GM21367 (cell line): ENCODE data around the gene PRRX1.

Experiments used
- ATAC-seq: cut with Tn5 transposase; IDR thresholded peaks from one replicate; pipeline ENCODE4 v1.9.1; 2021; ENCODE audit not compliant: unreplicated experiment

Gene PRRX1

DNA sequence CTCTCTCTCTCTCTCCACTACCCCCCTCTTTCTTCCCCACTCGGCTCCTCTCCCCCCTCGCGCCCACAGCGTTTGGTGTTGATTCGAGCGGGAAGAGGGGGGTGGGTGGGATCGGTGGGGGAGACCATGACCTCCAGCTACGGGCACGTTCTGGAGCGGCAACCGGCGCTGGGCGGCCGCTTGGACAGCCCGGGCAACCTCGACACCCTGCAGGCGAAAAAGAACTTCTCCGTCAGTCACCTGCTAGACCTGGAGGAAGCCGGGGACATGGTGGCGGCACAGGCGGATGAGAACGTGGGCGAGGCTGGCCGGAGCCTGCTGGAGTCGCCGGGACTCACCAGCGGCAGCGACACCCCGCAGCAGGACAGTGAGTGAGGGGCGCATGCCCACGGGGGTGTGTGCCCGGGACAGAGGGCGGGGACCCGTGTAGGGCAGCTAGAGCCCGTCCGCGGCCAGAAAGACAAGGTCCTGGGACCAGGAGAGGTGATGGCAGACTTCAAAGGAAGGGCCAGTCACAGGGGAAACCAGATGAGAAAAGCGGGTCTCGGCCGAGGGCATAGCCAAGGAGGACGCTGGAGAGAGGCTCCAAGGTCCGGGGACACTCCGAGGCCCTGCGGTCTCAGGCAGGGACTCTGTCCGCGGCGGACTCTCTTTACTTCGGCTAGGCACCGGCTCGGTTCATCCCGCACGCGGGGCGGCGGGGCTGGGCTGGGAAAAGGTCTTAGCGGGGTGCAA lies at the start of gene PRRX1:
Gene PRRX1 (plus strand): TSS at position 39 of the 735 bp plus-strand sequence. CDS start 88 bp downstream, at position 127.
- ATAC-seq: no peak

DNA sequence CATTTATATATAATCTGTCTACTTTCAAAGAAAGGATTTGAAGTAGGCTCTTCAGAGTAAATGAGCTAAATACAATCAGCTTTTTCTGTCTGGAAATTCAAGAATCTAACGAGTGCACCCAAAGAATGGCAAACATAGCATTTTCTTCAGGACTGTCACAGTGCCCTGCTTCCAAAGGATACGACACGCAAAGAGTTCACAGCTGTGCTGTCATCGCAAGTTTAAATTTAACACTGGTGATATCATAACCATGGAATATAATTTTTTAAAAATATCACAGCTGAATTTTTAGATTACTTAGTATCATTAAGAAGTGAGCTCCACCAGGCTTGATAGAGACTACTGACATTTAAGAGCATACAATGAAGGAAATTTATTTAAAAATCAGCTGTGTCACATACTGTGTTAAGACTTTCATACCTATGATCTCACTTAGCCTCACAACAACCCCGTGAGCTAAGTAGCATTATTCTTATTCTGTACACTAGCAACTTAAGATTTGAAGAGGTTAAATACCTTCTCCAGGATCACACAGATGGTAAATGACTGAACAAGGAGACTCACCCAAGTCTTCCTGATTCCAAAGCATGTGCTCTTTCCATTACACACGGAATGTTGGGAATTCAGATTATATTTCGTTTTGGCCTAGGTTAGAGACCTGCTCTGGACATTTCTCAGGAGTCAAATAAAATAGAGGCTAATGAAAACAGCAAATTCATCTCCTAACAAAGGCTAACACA lies 46.2 kb upstream of the PRRX1 start:
- no peak for ATAC-seq

DNA sequence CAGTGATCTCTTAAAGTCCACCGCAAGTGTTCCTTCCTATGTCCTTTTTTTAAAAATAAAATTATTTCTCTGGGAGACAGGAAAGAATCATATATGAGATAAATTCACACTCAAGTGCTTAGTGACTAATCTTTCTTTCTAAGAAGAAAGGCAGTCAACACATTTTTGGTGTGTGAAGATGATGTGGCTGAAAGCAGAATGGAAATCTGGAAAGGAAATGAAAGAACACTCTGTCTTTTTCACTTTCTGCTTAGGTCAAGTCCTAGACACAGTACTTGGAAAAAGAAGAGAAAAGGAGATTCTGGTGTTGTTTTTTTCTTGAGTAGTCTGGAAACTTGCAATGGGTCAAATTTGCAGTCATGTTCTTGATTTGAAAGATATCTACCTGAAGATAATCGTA lies 45.5 kb upstream of the PRRX1 start:
- ATAC-seq: no peak

DNA sequence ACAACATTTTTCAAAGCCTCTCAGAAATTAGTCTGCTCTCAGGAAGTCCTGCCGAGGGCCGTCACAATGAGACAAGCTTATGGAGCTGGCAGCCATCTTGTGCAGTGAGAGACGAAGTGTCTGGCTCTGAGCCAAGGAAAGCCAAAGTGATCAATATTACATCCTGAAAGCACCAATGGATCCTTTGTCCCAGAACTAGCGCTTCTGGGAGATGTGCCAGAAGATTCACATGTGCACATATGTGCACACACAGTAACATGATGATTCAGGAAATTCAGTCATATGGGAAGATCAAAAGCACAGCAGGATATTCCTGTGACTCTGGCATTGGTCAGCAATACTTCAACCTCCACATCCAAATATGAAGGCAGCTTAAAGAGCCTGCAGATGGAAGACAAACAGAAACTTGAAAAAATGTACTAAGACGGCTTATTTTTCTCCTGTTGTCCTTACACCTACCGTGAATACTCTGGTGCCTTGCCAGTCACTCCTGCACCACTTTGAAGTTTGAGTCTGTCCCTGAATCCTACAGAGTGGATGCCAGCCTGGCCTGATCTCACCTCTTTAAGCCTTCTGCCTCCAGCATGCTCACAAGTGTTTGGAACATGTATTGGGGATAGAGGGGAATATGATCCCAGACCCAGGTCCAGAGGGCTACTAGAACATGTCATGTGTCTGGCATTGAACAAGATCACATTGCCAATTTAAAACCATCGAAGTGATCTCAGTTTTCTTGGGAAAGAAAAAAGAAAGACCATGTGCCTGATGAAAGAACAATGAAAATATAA lies 44.5 kb upstream of the PRRX1 start:
- ATAC-seq: no peak

DNA sequence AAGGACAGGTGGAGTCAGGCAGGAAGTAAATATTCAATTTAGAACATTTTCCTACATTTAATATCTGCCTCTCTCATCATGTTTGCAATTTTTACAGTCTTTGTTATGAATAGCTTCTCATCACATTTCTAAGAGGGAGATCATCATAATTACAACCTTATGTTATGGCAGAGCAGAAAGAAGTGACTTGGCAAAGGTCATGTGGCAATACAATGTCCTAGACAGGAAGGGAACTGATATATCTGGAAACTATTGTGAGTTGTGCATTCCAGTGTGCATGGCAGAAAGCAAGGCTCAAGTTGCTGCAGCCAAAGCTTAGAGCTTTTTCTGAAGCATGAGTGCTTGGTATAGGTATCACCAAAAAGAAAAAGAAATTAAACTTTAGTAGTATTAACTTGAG lies 43.8 kb upstream of the PRRX1 start:
- no peak for ATAC-seq

DNA sequence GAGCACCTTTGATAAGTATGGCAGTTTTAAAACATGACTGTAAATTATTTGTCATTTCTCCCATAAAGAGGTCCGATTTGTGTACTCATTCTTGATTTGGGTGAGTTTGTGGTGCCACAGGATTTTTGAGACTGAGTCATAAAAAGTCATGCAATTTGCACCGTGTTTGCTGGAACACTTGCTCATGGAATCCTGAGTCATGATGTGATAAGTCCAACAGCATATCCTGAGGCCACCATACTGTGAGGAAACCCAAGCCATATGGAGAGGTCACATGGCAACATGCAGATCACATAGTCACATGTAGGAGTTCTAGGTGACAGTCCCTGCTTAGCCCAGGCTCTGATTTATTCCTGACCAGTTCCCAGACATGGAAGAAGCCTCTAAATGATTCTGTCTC lies 40.8 kb upstream of the PRRX1 start:
- no peak for ATAC-seq

DNA sequence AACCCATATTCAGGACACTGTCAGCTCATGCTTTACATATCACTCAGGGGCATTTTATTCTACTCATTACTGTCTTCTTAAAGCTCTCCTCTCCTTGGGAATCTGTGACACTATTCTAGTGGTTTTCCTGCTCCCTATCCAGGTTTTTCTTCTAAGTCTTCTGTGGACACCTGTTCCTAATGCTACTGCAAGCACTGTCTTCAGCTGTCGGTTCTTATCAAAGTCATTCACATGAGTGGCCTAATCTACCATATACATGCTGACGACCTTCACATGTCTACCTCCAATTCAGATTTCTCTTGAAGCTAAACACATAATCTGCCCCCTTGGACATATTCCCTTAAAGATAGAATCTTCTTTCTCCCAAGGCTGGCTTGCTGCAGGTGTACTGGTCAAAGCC lies 39.8 kb upstream of the PRRX1 start:
- no peak for ATAC-seq

DNA sequence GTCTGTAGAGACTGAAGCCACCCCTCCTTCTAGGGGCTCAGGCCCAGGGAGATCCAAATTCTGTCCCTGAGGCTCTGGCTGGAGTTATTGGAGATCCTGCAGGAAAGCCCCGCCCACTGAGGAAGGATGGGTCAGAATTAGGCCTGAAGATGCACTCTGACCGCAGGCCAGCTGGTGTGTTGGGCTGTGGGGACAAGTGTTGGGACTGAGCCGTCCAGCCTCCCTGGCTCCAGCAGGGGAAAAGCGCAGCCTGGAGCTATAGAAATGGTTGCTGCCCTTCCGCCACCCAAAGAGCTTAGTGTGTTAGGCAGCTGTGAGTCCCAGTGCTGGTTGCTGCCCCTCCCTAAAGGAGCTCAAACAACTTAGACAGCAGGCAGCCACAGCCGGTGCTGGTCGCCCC lies 33.0 kb upstream of the PRRX1 start:
- ATAC-seq: no peak

DNA sequence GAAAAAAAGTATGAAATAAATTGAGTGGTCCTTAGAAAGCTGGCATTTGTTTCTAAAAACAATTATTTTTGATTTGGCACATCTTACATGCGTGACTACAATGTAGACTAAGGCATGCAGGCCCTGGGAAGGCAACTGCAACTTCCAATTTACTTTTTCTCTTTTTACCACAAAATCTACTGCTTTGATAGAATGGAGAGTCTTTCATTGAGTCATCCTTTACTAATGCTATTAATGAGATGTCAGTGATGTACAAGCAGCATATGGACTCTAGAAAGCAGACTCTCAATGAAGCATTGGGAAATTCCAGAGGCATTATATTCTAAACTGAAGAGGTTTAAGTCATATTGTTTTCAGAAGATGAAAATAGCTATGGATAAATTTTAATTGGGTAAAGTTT lies 29.6 kb upstream of the PRRX1 start:
- no peak for ATAC-seq

DNA sequence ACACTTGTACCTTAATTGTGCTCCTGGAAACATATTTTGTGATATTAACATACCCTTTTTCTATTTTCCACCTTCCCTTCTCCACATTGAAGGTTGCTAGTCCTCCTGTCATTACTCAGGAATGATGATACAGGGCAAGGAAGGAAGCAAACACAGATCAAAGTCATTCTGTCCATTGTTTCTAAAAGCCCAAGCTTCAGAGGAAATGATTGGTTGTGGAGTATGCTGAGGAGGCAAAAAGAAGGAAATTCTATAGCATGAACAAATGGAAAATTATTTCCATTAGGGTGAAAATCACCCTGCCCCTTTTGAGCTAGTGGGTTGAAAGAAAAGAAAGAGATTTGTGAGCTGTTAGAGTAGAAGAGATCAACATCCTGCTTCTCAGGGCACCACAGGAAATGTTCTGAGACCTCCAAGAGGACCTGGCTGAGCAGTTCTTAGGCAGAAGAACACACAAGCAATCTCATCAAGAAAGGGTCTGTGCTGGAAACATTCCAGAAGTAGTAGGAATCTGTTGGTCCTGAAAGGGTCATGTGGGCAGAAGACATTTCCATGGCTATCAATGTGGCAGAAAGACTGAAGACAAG lies 29.0 kb upstream of the PRRX1 start:
- no peak for ATAC-seq

DNA sequence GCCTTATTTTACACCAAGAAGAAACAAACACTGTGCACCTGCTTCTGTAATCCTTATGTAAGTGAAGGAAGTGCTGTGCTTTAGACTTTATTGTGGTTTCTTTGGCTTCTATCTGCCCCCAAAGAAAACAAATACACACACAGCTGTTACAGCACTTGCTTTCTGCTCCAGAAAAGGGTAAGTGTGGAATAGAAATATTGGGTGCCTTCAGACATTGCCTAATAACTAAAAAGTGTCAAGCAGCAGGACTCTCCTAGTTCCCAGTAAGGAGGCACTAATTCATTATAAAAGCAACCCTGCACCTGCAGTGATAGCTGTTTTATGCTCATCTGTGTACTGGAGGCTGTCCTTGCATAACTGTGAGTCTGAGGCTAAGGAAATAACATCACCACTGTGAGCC lies 23.4 kb upstream of the PRRX1 start:
- ATAC-seq: no peak

DNA sequence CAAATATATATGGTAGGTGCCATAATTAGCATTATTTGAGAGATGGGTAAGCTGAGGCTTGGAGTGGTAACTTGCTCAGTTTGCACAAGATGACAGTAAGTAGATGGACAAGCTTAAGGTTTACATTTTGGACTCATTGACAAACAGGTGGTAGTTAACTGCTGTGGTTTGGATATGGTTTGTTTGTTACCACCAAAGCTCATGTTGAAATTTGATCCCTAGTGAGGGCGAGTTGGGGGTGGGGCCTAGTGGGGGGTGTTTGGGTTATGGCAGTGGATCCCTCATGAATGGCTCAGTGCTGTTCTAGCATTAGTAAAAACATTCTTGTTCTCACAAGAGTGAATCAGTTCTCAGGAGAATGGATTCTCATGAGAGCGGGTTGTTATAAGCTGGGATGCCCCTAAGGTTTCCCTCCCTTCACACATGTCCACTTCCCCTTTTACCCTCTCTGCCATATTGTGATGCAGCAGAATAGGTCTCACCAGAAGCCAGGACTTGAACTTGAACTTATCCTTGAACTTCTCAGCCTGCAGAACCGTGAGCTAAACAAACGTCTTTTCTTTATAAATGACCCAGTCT lies 6.6 kb upstream of the PRRX1 start:
- no peak for ATAC-seq

DNA sequence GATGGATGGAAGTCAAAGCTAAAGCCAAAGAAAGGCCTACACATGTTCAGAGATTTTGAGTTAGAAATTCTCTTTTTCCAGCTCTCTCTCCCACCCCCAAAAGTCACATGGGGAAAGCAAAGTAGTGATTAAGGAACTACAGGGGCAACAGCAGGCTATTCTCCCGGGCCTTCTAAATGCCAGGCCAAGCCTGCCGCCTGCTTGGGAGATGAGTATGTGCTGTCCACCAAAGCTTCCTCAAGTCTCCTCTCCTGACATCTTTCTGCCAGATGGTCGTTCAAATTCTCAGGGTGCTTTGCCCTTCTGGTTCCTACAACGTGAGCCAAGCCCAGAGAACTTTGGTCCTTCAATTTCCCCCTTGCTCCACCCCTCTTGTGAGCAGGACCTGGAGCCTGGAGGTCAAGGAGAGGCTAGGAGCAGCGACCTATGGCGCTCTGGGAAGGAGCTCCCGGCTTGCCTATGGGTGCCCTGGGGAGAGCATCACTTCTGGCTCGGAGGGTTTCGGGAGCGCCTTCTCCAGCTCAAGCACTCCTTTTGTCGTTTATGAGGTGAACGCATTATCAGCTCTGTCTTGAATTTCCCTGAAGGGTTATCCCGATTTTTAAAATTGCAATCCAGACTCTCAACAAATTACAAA lies 4.4 kb upstream of the PRRX1 start:
- ATAC-seq: no peak

DNA sequence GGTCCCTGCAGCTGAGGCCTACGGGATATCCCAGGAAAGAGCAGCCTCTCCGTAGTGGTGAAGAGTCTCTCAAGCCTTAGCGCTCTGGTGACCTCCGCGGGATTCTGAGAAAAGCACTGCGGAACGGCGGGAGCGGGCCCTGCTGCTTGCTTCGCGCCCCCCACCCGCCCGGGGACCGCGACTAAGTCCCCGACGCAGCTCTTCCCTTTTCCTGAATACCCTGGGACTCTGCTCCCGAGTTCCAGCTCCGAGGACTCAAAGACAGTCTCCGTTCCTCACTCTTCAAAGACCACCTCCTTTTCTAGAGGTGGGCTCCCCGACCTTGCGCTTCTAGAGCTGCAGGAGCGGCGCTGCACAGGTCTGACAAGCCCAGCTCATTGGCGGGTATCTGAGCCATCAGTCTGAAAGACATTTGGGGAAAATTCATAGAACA lies 3.6 kb upstream of the PRRX1 start:
- no peak for ATAC-seq

DNA sequence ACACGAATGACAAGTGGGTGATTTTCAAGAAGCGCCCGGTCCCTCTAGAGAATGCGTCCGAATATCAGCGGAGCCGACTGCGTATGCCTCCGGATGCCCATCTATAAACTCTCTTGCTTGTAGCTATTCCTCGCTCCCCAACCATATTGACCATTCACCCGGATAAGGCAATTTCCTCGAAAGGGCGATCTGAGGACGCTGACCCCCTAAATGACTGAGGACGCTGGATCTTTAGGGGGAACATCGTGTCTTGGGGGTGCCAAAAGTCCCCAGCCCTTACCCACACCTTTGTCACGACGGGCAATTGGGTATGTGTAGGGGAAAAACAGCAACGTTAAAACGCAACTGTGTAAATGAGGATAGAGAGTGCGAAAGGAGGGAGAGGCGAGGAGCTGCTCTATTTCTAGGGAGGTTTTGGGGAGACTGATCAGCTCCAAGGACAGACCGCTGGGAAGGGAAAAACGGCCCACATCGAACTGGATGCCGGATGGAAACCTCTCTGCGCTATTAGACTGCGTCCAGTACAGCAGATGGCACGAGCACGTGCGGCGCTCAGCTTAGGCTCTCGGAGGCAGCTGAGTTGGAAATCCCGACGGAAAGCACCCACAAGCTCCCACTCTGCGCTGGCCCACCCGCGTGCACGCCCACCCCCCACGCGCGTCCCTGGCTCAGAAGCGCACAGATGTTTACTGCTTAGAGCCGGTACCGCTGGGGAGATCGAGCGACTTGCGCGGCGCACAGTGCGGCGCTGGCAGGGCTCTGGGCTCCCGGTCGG lies 2.9 kb upstream of the PRRX1 start:
- ATAC-seq: no peak

DNA sequence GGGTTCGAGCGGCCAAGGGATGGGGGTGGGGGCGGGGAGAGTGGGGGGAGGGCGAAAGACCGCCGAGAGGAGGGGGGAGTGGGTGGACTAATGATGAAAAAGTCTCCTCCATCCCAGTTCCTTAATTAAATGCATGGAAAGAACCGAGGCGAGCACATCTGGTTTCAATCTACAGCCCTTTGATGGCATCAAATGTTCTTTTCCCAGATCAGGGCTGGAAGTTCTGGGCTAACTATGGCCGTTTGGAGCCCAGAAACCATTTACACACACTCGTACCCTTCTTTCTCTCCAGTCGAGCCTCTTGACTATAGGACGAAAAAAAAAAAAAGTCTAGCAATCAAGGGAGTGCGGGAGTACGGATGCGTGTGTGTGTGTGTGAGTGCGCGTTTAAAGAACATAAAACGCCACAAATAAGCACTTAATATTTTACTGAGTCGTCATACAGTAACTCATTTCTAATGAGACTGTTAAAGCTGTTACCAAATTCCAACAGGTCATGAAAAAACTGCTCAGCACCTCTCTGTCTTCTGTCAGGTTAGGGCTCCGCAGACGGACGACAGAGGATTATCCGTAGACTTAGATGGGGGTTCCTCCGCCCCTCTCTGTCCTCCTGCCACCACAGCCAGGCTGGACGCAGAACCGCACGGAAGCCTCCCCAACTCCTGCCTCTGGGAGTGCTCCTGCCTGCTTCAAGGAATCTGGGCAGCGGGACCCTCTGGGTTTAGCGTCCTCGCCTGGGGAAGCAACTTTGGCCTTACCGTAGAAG lies 2.1 kb upstream of the PRRX1 start:
- ATAC-seq: no peak

DNA sequence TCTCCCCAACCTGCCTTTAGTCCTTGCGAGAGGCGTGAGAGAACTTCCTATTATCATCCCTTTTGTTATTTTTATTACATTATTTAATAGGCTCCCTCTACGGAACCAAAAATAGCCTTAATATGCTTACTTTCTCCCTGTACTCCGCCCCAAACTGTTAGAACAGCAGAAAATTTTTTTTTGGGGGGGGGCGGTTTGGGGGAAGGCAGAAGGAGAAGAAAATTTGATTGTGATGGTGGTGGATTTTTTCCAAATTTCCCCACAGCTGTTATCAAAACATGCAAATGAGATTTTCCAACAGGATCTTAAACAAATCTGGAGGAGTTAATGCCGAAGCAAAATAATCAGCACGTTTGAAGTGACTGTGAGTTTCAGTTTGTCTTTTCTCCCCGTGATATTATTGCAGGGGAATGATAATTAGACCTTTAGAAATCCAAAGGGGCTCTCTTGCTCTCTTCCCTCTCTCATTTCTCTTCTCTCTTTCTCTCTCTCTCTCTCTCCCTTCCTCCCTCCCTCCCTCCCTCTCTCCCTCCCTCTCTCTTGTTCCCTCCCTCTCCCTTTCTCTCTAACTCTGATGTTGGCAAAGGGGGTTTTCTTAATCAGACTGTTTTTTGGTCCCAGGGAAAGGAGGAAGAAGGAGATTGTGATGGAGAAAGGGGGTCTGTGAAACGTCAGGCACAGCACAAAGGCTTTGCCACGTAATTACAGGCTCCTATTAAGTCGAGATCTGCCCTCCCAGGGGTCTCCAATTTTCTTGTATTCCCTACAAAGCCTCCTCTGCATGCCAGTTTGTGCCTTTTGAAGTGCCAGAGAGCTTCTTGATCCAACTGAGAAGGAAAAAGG lies 1.1 kb upstream of the PRRX1 start:
- no peak for ATAC-seq

DNA sequence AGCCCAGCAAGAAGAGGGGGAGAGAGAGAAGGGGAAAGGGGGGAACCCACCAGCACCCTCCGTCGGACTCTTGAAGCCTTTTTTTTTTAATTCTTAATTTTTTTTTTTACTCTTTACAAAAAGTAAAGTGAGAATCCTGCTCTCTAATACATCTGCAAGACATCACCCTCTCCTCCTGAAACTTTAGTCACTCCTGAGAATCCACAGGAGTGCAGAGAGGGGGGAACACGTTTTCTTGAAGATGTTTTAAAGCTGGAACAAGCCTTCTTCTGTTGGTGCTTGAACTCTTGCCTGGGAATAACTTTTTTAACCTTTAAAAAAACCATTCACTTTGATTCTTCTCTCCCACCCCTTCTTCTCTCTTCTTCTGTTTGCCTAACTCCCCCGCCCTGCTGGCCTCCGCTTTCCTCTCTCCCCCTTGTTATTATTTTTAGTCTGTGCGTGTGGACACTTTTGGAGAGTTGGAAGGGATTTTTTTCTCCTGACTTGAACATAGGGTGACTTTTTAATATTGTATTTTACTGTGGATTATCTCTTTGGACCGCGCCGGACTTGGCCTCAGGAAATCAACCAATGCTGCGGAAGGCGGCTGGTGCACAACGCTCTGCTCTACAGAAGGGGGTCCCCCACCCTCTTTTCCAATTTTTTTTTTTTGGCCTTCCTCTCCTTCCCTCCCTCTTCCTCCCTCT lies 383 bp upstream of the PRRX1 start:
- ATAC-seq: no peak
